GOT3 (cell line): ENCODE data around the gene NUDT4.
"Not testable (repeated sequence)": the region's sequence is repeated elsewhere in the genome, so short reads cannot be mapped to it uniquely, and the experiment has no call there.

Source experiments
- DNase-seq: peaks from one replicate; lab custom pipeline; 2025; ENCODE audit warnings: mixed read lengths; lab: John Stamatoyannopoulos, UW

NUDT4 gene

GRCh38 chr12:93366422-93366821, 11.3 kb upstream of the NUDT4 start:
- DNase-seq: no peak

GRCh38 chr12:93368766-93369165, 9.0 kb upstream of the NUDT4 start:
- DNase-seq: no peak

GRCh38 chr12:93369505-93369904, 8.2 kb upstream of the NUDT4 start:
- no peak for DNase-seq

- DNase-seq: no peak
Measured at GRCh38 chr12:93370947-93371346, 6.8 kb upstream of the NUDT4 start.

GRCh38 chr12:93373961-93374656, 3.6 kb upstream of the NUDT4 start:
- DNase-seq: no peak

- no peak for DNase-seq
Measured at GRCh38 chr12:93375906-93376305, 1.8 kb upstream of the NUDT4 start.

GRCh38 chr12:93376436-93377251, 1.1 kb upstream of the NUDT4 start:
- DNase-seq: no peak

- DNase-seq: not testable (repeated sequence)
Measured at GRCh38 chr12:93378196-93378997, 672 bp downstream of the NUDT4 start.

- DNase-seq: no peak
Measured at GRCh38 chr12:93378998-93379325, 1.2 kb downstream of the NUDT4 start.

GRCh38 chr12:93379326-93379980, 1.7 kb downstream of the NUDT4 start:
- no peak for DNase-seq

GRCh38 chr12:93379981-93380361, 2.2 kb downstream of the NUDT4 start:
- DNase-seq: no peak

- no peak for DNase-seq
Measured at GRCh38 chr12:93380480-93381121, 2.9 kb downstream of the NUDT4 start.

- no peak for DNase-seq
Measured at GRCh38 chr12:93381161-93381975, 3.6 kb downstream of the NUDT4 start.

- DNase-seq: not testable (repeated sequence)
Measured at GRCh38 chr12:93381976-93382437, 4.3 kb downstream of the NUDT4 start.

- DNase-seq: no peak
Measured at GRCh38 chr12:93387780-93388179, 10.1 kb downstream of the NUDT4 start.

GRCh38 chr12:93390031-93390430, 12.3 kb downstream of the NUDT4 start:
- DNase-seq: no peak

GRCh38 chr12:93390549-93391297, 13.0 kb downstream of the NUDT4 start:
- DNase-seq: no peak

GRCh38 chr12:93393425-93393824, 15.7 kb downstream of the NUDT4 start:
- no peak for DNase-seq

- DNase-seq: no peak
Measured at GRCh38 chr12:93397412-93397811, 19.7 kb downstream of the NUDT4 start.
